Ishikawa (cell line): ENCODE measurements around the gene CT45A3.

Experiments
- CEBPB ChIP-seq: IDR thresholded peaks from 2 replicates; pipeline ENCODE4 v1.6.1; 2012
- CREB1 ChIP-seq: IDR thresholded peaks from 2 replicates; pipeline ENCODE4 v1.6.1; 2012; ENCODE audit warnings: low read depth
- EP300 ChIP-seq: IDR thresholded peaks from 2 replicates; pipeline ENCODE4 v1.6.1; 2012; ENCODE audit warnings: borderline replicate concordance
- MAX ChIP-seq: IDR thresholded peaks from 2 replicates; pipeline ENCODE4 v1.6.1; 2012
- RAD21 ChIP-seq: IDR thresholded peaks from 2 replicates; pipeline ENCODE4 v1.6.1; 2012; ENCODE audit warnings: low read depth
- ZBTB7A ChIP-seq: IDR thresholded peaks from 2 replicates; pipeline ENCODE4 v1.6.1; 2012; ENCODE audit warnings: low read depth
- TF ChIP-seq, protein P1 (sequence below): IDR thresholded peaks from 2 replicates; pipeline ENCODE4 v1.6.1; 2012; ENCODE audit warnings: low read depth, mild to moderate bottlenecking

GRCh38 chrX:135741192-135741715 lies 26.7 kb downstream of the CT45A3 start:
- no peak for TF ChIP-seq EP300
- no peak for TF ChIP-seq CEBPB
- TF ChIP-seq, protein P1, sequence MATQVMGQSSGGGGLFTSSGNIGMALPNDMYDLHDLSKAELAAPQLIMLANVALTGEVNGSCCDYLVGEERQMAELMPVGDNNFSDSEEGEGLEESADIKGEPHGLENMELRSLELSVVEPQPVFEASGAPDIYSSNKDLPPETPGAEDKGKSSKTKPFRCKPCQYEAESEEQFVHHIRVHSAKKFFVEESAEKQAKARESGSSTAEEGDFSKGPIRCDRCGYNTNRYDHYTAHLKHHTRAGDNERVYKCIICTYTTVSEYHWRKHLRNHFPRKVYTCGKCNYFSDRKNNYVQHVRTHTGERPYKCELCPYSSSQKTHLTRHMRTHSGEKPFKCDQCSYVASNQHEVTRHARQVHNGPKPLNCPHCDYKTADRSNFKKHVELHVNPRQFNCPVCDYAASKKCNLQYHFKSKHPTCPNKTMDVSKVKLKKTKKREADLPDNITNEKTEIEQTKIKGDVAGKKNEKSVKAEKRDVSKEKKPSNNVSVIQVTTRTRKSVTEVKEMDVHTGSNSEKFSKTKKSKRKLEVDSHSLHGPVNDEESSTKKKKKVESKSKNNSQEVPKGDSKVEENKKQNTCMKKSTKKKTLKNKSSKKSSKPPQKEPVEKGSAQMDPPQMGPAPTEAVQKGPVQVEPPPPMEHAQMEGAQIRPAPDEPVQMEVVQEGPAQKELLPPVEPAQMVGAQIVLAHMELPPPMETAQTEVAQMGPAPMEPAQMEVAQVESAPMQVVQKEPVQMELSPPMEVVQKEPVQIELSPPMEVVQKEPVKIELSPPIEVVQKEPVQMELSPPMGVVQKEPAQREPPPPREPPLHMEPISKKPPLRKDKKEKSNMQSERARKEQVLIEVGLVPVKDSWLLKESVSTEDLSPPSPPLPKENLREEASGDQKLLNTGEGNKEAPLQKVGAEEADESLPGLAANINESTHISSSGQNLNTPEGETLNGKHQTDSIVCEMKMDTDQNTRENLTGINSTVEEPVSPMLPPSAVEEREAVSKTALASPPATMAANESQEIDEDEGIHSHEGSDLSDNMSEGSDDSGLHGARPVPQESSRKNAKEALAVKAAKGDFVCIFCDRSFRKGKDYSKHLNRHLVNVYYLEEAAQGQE: no peak
- no peak for TF ChIP-seq MAX
- no peak for TF ChIP-seq CREB1
- TF ChIP-seq ZBTB7A: no peak
- TF ChIP-seq RAD21: no peak
